Stimulated activated CD4-positive, alpha-beta T cell treated with anti-CD3 and anti-CD28 coated beads, Interleukin-2, amount 100 ng/mL, for 48 hours (primary cell): ENCODE measurements around the gene KRTAP10-1.
A peak's percentile ranks its signal among the peaks of the same experiment; 100 is the strongest.
"Not testable (repeated sequence)": the region's sequence is repeated elsewhere in the genome, so short reads cannot be mapped to it uniquely, and the experiment has no call there.

Experiments used
- DNase-seq, 2 donors: peaks; one replicate each; pipeline ENCODE4 v3.0.0-alpha.2; 2020

Gene KRTAP10-1

DNA sequence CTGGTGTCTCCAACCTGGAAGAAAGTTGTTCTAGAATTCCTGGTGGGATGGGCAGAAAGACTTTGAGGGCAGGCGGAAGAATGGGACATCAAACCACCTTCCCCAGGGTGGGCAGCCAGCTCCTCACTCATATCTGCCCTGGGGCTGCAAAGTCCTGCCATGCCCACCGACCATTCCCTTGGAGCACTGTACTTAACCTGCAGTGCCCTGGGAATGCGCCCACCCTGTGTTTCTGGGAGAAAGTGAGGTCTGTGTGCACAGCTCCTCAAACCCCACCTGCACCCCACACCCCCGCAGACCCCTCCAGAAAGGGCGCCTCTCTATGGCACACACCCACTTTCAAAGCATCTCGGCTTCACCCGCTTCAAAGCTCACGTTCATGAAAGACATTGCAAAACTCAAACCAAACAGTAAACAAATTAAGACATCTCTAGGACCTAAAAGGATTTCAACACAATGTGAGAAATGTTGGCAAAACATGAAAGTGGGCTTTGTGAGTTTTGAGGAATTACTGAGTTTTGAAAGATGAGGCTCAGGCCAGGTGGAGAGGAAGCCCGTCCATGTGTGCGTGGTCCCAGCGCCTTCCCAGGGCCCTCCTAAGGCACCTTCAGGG, 25.1 kb downstream of the KRTAP10-1 start:
- DNase-seq: no peak

DNA sequence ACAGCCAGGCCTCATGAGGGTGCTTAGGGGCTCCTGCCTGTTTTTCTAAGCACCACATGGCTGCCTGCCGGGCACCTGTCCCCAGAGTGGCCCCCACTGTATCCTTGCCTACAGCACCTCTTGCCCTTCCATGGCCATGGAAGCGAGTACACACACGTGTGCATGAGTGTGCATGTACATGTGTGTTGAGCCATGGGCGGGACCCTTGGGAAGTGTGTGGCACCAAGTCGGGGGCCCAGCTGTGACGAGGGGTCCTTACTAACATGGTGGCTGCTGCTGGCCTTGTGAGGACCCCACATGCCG, 25.8 kb downstream of the KRTAP10-1 start:
- DNase-seq: no peak

DNA sequence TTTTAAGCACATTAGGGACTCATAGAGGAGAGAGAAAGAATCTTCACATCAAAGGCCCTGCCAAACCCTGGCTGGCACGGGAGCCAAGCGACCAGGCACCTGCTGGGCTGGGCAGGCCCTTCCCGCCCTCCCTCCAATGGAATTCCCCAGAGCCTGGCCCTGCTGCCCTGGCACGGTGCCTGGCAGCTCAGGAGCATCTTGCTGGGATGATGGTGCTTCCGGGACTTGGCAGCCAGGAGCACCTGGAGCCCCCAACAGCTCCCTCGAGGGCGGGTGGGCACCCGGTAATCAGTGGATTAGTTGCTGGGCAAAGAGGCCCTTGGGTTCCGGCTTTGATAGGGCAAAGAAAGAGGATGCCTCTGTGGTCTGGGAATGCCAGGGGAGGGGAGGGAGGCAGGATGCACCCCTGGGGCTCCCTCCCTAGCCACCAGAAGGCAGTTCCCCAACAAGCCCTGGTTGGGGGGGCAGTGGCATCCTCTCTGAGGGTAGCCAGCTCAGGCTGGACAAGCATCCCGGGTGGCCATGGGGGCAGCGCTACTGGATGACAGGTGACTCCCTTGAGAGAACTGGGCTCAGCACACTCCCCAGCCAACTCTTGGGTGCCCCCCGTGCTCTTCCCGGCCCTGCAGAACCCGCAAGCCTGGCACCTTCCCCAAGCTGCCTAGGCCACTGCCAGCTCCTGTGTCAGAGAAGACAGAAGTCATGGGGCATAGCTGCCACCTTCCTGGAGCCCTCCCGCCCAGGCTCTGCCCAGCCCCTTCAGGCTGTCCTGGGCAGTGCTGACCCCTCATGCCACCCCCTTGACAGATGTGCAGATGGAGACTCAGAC, 26.4 kb downstream of the KRTAP10-1 start:
- no peak for DNase-seq

DNA sequence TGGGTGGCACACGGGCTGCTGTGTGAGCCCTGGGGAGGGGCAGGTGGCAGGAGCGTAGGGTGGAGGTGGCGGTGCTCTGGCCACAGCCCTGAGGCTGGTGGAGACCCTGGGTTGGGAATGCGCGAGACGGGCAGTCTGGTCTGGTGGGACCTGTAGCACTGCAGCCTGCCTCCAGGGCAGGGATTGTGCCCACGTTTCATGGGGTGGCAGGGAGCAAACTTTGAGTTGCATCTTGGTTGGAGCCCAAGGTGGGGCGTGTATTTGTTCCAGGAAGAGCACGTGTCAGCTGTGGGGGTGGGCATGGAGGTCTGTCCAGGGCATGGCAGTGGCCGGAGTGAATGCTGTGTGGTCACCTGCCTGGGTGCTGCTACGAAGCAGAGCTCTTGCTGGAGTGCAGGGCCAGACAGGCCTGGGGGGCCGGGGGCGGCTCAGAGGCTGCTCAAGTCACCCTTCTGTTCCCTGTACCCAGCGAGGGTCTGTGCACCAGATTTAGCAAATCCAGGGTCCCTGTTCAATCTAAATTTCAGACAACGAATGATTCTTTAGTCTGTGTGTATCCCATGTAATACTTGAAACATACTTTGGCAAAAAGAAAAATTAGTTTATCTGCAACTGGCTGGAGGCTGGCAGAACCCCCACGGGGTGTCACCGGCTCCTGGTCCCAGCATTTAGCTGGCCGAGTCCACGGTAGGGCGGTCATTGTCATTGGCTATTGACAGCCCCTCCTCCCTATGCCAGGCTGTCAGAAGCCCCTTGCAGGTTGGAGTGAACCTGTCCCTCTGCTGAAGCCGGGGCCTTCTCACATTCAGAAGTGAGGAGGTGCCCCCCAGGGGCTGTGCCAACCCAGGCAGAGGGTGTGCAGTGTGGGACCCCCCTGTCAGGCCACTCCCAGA, 27.3 kb downstream of the KRTAP10-1 start:
- DNase-seq: no peak

DNA sequence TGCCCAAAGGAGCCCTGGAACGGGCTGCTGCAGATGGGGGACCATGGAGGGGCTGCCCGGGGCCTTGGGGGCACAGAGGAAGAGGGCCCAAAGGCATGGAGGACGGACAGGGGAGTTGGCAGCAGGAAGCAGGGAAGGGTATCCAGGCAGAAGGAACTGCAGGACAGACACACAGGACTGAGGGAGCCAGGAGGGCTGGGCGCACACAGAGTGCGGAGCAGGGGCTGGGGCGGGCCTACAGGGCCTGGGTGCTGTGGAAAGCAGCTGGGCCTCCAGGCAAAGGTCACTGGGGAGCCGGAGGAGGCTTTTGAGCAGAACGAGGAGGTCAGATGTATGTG, 28.1 kb downstream of the KRTAP10-1 start:
- no peak for DNase-seq

DNA sequence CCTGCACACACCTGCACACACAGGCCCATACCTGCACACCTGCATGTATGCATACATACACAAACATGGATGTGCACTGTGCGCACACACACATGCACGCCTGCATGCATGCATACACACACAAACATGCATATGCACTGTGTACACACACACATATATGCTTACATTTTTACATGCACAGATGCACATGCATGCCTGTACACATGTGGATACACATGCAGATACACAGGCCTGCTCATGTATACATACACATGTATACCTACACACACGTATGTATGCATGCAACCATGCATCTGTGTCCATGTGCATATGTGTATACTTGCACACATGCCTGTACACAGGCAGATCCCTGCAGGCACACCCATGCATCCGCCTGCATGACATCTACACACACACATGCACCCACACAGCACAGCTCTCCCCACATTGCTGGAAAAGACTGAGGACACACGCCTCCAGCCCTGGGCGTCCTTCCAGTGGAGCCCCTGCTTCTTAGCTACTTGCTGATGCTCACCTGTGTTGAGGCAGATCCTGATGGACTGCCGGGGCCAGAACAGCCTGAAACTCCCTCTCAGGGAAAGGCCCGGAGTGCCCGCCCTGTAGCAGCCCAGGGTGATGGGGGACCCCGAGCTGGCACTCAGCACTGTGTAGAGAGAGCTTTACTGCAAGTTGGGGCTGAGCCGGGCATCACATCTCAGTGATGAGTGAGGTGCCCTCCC, 28.6 kb downstream of the KRTAP10-1 start:
- no peak for DNase-seq

DNA sequence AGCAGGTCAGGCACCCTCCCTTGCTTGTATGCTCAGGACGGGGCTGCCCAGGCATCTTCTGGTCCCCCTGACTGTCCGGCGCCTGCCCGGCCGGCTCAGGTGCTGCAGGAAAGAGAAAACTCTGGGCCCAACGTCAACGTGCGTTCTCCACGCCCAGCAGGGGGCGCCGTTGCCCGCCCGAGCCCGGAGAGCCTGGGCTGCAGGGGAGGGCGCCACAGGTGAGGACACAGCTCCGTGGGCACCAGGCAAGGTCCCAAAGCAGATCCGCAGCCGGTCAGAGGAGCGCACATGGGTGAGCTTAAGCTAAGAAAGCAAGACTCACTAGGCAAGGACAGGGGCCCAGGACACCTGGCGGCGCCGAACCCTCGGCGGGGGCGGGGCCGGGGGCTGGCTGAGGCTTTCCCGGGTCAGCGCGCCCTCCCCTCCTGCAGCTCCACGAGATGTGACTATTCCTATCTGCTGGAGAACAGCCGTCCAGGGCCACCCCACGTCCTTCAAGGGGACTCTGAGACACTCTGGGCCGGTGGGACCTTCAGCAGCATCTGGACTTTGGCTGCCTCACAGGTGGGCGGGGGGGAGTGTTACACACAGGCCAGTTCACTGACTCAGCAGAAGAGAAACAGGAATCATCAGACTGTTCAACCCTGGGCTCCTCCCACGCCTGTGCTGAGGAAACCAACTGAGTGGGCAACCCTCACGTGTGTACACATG, 29.3 kb downstream of the KRTAP10-1 start:
- DNase-seq: peak; percentile 75 to 84

DNA sequence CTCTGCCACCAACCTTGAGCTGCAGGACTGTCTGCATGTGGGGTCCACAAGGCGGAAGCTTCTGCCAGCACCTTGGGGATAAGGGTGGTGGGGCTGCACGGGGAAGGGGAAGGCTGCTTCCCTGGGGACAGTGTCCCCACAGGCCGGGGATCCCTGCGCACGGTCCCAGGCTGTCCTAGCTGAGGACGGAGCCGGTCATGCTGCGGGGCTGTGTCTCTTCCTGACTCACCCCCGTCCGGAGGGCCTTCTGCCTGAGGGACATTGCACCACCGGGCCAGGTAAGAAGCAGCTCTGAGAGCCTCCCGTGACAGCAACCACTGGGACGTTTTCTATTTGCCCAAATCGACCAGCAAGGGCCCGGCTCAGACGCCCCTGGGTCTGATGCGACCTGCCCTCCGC, 29.9 kb downstream of the KRTAP10-1 start:
- no peak for DNase-seq

DNA sequence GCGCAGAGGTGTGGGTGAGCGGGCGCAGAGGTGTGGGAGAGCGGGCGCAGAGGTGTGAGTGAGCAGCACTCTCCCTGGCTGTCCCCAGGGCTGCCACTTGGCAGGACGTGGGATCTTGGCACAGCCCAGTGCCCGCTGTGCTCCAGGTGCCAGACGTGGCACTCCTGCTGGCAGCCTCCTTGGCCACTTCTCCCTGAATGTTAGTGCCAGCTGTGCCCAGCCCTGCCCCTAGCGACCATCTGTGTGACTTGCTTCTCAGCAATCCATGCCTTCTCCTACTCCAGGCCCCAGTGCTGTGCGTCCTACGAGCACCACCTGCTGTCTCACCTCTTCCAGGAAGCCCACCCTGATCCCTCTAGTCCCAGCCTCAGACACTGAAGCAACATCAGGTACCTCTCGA, 30.5 kb downstream of the KRTAP10-1 start:
- DNase-seq: no peak

DNA sequence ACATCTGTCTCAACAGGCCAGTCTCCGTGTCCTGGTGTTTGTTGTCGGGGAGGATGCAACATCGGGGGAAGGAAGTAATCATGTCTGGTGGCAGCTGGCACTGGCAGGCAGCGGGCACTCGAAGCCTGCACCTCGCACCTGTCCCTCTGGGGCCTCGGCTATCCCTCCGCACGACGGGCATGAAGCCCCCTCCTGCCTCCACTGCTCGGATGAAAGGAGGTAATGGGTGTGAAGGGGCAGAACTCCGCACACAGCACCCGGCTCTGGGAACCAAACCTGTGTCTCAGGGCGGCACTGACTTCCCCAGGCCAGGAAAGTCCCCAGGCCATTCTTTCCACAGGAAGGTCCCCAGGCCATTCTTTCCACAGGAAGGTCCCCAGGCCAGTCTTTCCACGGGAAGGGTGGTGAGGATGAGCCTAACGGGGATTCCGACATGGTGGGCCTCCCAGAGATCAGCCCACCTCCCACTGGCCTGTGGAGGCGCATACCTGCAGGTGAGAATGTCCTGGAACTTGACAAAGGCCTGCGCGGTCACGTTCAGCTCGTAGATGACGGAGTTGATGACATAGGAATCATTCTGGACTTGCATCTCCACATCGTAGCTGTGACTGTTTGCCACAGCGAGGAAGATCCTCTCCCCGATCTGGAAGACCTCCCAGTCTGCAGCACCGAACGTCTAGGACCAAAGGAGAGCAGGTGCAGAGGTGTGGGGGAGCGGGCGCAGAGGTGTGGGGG, 31.1 kb downstream of the KRTAP10-1 start:
- no peak for DNase-seq

DNA sequence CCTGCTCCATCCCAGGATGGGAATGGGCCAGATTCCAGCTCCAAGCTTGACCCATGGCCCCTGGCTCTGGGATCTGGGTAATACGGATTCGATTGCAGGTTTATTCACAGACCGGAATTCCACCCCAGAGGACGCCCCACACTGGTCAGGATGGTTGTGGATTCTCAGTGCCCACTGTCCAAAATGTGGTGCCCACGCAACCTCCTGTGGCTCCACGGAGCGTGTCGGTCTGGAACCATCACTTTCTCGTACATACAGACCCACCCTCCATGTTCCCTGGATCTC, 31.6 kb downstream of the KRTAP10-1 start:
- DNase-seq: no peak

DNA sequence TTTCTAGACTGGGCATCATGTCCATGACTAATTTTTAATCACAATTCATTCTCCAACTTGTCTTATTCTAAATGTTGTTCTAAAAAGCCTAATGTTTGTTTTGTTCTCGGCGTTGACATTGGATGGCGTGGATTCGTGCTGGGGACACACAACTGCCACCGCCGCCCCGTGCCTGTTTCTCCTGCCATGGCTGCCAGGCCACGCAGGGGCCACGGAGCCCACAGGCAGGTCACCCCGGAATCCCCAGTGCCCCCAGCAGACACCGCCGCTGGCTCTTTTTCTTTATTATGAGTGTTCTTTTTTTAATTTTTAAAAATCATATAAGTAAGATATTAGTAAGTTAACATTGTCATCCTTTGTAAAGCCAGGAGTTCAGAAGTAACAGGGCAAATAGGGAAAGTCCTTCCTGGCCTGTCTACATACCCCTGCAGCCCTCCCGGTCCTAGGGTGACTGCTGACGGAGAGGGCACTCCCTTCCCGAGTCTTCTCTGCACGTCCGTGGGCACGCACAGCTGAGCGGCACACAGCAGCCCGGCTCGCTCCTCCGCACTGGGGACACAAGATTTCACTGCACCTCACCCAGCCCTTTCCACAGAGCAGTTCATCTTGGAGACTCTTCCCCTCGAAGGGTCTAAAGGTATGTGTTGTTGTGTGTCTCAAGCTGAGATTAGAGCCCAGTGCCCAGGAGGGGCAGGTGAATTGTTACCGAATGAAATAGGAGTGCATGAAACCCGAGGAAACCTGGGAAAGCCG, 32.1 kb downstream of the KRTAP10-1 start:
- DNase-seq: no peak

DNA sequence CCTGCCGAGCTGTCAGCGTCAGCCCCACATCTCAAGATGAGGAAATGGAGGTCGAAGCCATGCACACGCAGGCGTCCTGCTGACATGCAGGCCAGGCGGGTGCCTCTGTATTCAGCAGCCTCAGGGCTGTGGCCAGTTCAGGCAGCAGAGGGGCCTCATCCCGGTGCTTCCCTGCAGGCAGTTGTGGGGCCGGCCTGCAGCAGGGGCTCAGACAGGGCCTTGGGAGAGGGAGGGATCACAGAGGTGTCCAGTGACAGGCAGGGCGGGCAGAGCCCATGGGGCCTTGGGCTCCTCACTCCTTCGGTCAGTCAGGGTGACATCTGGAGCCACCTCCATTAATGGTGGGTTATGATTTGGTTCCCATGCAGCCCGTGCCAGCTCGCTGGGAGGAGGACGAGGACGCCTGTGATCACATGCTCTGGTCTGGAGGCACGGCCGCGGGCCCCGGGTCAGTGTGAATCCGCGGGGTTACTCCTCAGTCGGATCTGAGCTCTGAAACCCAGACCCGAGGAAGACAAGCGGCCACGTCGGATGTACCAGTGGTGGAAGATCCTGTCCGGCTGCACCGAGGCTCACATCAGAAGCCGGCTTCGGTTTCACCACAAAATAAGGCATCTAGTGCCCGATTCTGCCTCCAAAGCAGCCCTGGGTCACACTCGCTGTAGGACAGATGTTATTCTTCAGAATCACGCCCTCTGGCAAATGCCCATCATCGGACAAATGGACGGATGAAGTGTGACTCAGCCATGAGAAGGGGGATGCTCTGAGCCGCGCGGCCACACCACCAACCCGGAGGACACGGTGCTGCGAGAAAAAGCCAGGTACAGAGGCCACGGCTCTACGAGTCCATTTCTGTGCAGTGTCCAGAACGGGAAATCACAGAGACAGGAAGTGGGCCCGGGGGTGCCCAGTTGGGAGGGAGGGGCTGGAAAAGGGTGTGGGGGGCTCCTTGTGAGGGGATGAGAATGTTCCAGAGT, 33.4 kb downstream of the KRTAP10-1 start:
- no peak for DNase-seq

DNA sequence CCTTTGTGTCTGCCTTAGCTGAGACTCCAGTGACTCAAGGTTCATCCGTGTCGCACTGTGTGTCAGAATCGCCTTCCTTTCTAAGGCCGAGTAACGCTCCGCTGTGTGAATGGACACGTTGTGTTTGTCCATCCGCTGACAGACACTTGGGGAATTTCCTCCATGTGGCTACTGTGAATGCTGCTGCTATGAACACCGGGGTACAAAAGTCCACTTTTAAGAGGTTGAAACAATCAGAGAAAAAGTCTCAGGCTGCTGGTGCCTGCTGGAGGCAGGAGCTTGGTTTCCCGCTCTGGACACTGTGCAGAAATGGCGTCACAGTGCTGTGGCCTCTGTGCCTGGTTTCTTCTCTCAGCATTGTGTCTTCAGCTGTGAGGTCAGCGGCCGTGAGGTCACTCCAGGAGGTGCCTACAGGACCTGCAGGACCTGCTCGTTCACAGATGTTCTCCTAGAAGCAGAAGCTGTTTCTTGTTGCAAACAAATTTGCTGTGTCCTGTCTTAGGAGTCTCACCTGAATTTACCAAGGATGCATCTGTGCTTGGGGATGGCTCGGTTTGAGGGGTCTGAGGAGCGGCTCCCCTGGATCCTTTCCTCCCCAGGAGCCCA, 34.2 kb downstream of the KRTAP10-1 start:
- no peak for DNase-seq

DNA sequence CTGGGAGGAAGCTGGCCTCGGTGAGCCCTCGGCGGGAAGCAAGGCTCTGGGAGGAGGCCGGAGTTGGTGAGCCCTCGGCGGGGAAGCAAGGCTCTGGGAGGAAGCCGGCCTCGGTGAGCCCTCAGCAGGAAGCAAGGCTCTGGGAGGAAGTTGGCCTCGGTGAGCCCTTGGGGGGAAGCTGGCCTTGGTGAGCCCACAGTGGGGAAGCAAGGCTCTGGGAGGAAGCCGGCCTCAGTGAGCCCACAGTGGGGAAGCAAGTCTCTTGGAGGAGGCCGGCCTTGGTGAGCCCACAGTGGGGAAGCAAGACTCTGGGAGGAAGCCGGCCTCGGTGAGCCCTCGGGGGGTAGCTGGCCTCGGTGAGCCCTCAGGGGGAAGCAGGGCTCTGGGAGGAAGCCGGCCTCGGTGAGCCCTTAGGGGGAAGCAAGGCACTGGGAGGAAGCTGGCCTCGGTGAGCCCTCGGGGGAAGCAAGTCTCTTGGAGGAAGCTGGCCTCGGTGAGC, 36.0 kb downstream of the KRTAP10-1 start:
- no peak for DNase-seq

DNA sequence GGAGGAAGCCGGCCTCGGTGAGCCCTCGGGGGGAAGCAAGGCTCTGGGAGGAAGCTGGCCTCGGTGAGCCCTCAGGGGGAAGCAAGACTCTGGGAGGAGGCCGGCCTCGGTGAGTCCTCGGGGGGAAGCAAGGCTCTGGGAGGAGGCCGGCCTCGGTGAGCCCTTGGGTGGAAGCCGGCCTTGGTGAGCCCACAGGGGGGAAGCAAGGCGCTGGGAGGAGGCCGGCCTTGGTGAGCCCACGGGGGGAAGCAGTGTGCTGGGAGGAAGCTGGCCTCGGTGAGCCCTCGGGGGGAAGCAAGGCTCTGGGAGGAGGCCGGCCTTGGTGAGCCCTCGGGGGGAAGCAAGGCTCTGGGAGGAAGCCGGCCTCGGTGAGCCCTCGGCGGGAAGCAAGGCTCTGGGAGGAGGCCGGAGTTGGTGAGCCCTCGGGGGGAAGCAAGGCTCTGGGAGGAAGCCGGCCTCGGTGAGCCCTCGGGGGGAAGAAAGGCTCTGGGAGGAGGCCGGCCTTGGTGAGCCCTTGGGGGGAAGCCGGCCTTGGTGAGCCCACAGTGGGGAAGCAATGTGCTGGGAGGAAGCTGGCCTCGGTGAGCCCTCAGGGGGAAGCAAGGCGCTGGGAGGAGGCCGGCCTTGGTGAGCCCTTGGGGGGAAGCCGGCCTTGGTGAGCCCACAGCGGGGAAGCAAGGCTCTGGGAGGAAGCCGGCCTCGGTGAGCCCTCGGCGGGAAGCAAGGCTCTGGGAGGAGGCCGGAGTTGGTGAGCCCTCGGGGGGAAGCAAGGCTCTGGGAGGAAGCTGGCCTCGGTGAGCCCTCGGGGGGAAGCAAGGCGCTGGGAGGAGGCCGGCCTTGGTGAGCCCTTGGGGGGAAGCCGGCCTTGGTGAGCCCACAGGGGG, 36.7 kb downstream of the KRTAP10-1 start:
- not testable (repeated sequence) for DNase-seq

DNA sequence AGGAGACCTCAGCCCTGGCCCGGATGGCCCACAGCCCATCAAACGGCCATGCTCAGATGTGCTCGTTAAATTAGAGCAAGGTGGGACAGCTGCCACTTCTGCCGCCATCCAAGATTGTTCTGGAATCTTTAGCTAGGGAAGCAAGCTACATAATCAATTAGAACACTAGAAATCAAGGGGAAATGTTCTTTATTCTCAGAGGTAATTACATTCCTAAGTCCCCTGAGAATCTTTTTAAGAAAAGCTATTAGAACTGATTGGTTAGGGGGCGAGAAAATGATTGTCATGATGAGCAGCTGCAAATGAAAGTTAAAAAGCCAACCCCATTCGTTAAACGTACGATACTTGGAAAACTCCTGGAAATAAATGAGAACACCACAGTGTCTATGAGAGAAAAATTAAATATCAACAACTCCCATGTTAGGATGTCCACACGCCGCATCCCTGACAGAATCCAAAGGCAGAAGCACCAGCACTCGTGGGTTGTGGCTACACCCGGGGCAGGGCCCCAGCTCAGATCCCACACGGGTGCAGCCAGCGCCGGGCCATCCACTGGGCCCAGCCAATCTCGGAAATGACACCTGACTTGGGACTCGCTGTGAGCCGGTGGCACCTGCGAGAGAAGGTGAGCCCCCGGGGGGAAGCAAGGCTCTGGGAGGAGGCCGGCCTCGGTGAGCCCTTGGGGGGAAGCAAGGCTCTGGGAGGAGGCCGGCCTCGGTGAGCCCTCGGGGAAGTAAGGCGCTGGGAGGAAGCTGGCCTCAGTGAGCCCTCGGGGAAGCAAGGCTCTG, 37.6 kb downstream of the KRTAP10-1 start:
- DNase-seq: no peak

DNA sequence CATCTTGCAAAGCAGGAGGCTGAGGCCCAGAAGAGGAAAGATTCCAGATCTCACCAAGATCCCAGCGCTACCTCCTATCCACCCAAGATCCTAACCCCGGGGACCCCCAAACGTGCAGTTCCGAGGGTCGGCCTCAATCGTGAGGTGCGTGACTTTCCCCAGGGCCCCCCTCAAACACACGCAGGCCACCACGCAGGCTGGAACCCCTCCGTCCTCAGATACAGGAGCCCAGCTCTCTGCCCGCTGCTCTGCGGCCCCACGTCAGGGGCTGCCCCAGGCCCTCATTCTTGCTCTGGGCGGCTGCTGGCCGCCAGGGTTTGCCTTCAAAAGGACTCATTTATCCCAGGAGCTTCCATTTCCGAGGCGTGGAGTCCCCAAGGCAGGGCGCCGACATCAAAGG, 39.9 kb downstream of the KRTAP10-1 start:
- DNase-seq: no peak
